Daoy (cell line): ENCODE data around the gene ZFX. TPM values are rescaled to one million over a fixed set of nuclear protein-coding genes. Genes with fewer than 3 reads are reported as not detected.

ENCODE experiments used
- DNase-seq: peaks from one replicate; pipeline ENCODE4 v3.0.0-alpha.2; 2015; ENCODE audit warnings: low read depth
- total RNA-seq: library from RNA; depleted of rRNA; stranded (reverse); fragments of >200 nt; shearing (Covaris generic); gene quantifications from 2 replicates; pipeline ENCODE4 v1.2.3, GENCODE V29; 2014

ZFX gene
- total RNA-seq, 1 experiment from 2014 or later, result 17.4 TPM

DNA sequence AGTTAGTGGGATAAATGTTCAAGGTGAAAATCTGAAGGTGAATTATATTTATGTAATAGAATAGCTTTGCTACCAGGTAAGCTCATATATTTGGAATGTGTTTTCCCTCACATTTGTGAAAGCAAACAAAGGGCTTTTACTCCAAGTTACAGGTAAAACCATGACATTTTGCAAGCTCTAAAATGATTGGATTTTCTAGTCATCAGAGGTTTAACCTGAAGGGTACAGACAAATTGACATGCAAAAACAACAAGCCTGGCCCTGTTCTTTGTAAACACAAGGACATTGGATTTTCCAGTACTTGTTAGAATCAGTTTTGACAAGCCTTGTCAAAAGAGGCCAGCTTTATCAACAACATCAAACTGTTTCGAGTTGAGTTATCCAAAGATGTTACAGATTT is 51.7 kb downstream of the ZFX start:
- DNase-seq, result no peak

DNA sequence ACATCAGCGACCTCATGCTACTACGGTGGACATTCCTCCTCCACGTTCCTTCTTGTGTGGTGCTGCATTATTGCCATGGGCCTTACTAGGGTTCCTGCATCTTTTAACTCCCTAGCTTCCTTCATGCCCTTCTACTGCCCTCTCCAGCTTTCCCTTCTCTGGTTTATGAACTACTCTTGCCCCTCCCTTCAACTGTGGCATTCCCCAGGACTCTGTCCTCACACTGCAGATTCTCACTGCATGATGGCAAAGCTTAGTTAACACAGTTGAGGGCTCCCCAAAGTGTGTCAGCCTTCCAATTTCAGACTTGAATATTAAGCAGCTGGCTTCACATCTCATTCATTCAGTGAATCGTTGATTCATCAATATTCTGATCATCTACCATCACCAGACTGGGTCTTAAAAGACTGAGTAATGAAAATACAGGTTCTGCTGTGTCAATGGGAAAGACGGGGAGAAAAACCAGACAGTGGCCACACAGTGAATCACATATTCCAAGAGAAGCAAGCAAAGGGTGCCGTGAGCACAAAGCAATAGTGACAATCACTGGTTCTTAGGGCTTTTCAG is 53.0 kb downstream of the ZFX start:
- DNase-seq, result no peak

DNA sequence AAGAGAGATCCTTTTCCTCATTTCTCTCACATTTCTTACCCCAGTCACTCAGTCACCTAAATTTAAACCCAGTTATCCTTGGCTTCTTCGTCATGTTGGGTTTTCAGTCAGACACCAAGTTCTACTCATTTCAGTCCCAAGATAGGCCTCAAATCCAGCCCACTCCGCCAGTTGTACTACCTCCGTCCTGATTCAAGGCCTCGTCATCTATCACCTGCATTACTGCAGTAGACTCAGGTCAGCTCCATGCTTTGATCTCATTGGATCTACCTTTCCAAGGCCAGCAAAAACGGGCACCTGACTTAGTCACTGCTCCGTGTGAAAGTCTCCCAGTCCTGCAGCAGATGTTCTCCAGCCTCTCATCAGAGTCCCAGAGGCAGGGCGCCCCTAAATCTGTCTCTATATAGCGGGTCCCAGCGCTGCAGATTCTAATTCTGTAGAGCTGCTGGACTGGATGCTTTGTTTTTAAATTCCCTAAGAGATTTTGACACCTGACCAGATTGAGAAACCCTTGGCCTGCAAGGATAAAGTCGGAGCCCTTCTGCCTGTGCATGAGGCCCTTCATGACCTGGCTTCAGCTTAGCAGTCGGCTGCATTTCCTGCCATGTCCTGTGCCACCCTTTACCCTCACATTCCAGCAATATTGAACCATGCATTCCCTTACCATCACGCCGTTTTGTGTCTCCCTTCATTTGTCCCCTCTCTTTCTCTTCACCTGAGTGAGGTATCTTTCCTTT is 53.7 kb downstream of the ZFX start:
- DNase-seq, result no peak

DNA sequence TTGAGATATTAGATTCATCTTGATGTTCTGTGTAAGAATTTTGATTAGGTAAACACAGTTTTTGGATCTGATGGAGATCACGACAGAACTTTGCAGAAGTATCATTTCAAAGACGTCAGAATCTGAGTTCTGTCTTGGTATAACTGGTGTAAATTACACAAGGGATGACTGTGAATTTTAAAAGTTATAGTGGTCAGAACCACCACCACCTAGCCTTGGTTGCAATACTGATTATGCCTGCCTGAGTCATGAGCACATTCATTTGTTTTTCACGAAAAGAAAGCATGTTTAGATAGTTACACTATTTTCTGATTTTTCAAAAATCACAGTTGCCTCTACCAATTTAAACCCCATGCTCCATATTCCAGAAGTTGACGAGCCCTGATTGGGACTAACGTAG is 54.8 kb downstream of the ZFX start:
- no peak for DNase-seq

DNA sequence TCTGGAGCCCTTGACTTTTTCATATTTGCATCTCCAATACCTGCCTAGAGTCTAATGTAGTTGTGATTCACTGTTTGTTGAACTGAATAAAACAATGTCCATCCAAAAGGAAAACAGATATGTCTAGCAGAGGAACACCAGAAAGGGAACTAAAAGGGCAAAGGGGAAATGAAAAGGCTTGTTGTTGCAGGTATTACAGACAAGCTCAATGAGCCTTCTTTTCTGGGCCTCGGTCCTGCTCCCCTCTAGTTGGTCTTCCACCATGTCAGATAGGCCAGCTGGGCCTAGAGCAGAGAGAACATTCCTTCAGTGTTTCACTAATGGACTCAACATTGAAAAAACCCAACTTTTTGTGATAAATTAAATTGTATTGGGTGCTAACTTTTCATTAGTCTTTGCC is 55.4 kb downstream of the ZFX start:
- no peak for DNase-seq

DNA sequence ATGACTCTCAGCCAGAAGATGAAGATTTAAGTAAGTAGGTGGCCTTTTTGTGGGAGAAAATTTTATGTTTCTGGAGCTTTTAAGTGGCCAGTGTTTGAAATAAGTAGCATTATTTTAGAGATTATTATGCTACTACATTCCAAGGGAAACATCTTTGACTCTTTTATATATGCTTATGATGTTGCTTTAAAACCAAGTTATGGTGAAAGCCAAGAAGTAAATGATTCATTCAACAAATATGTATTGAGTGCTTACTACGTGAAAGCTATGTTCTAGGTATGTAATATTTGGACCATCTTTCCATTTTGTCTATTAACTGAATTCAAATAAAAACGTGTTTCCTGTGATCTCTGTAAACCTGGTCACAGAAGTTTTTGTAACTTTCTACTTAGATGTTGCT is 58.3 kb downstream of the ZFX start:
- DNase-seq, result no peak

DNA sequence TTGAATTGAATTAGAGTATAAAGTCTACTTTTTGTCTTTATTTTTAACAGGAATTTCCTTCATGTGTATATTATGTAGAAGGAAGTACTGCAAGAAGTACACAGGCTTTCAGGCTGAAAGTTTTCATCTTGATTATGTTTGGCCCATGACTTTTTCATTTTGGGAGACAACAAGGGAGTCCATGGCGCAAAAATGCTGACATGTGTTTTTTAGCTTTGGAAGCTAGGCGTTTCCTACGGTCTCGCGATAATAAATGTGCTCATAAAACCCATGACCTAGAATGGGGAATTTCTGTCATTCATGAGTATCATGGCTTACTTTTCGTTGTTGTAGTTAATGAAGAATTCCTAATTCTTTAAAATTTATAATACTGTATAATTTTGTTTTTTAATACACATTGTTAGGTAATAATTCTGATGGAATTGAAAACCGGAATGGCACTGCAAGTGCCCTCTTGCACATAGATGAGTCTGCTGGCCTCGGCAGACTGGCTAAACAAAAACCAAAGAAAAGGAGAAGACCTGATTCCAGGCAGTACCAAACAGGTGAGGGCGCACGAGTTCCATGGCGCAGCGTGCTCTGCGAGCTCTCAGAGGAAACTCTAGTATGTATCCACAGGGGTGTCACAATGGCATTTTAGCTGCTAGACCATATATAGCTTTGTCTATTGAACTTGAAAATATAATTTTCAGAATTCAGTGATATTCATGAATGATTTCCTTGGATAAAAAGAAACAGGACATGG is 59.1 kb downstream of the ZFX start:
- no peak for DNase-seq

DNA sequence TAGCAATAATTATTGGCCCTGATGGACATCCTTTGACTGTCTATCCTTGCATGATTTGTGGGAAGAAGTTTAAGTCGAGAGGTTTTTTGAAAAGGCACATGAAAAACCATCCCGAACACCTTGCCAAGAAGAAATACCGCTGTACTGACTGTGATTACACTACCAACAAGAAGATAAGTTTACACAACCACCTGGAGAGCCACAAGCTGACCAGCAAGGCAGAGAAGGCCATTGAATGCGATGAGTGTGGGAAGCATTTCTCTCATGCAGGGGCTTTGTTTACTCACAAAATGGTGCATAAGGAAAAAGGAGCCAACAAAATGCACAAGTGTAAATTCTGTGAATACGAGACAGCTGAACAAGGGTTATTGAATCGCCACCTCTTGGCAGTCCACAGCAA is 60.7 kb downstream of the ZFX start:
- DNase-seq, result no peak

DNA sequence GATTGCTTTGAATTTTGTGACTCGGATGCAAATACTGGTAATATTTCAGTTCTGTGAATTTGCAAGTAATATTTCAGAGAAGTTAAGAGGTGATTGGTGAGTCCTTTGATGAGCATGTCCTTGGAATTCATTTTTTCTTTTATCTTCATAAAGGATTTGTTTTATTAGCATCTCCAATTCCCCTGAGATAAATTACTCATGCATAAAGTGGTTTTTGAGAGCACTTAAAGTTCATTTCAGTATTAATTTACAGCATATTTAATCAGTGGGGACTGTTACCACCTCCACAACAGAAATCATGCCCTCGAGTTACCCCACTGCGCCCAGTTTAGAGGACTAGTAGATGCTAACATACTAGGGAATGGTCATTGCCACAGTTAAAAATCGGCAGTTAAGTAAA is 65.0 kb downstream of the ZFX start:
- DNase-seq, result no peak

DNA sequence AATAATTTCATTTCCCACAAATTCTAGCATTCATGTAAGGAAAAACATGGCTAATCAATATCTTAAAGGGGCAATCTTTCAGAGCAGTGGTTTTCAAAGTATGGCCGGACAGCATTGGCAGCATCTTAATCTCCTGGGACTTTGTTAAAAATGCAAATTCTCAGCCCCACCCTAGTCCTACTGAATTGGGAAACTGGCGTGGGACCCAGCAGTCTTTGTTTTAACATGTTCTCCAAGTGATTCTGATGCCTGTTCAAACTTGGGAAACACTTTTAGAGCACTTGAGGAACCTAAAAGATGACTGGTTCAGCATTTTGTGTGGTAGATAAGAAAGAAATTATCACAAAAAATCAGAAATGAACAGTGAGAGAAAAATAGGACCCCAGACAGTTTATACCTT is 65.7 kb downstream of the ZFX start:
- DNase-seq, result no peak

DNA sequence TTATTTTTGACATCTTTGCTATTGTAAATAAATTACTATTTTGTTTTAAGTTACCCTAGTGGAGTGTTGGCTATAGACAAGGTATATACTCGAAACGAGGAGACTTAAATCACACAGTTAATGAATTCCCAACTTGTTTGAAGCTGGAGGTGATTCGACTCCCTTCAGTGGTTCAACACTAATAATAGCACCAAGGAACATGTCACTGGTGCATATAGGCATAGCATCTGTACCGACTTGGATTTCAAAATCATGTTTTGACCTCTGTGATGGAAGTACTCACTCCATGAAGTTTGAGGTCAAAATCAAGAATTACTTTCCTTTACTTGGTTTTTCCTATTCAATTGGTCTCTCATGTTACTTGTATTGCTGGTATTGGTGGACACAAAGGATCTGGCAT is 66.5 kb downstream of the ZFX start:
- DNase-seq, result no peak

DNA sequence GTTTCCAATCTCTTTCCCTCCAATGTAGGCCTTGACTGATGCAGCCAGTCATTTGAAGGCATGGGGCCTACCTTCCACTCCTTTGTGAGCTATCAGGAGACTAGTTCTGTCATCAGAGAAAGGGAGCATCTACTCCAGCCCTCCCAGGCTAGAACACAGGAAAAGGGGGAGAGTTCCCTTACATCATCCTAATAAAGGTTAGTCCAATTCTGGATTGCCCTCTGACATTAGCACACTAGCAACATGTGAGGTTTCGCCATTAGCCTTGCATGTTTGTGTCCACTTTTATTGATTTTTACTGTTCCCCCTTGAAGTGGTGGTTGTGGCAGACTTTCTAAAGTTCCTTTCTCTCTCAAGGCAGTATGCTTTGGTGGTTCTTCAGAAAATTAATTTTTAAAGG is 67.3 kb downstream of the ZFX start:
- no peak for DNase-seq

DNA sequence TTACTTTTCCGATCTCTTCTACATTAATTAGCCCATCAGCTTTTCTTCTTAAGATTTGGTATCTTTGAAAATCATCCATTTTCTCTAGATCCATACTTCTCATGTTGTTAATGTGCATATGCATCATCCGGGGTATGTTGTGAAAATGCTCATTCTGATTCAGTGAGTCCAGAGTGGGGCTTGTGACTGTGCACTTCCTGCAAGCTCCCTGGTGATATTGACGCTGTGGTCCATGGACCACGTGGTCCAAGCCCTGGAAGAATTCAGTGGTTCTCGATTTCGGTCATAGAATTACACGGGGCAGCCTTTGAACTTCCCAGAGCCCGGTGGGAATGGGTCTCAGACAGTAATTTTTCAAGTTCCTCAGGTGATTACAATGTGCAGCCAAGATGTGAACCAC is 69.8 kb downstream of the ZFX start:
- DNase-seq, result no peak

DNA sequence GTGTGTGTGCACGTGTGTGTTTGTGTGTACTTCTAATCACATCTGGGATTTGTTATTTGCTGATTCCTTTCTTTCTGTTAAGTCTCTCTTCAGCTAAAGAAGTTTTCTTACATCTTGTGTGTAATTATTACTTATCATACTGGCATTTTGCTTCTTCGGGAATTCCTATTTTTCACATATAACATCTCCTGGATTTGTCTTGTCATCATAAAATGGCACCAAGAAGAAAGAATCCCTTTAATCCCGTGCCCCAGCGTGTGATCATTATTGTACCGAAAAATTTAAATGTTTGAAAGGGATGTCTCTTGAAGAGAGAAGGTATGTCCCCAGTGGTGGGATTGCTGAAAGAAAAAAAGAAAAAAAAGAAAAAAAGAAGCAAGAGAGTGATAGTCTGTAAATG is 72.3 kb downstream of the ZFX start:
- DNase-seq, result no peak

DNA sequence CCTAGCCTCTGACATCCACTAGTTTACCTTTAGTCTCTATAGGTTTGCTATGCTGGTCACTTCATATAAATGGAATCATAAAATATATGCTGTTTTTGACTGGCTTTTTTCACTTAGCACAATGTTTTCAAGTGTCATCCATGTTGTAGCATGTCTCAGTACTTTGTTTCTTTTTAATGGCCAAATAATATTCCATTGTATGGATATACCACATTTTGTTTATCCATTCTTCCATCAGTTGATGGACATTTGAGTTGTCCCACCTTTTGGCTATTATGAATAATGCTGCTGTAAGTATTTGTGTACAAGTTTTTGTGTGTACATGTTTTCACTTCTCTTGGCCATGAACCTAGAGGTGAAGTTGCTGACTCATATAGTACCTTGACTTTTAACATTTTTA is 75.7 kb downstream of the ZFX start:
- no peak for DNase-seq

DNA sequence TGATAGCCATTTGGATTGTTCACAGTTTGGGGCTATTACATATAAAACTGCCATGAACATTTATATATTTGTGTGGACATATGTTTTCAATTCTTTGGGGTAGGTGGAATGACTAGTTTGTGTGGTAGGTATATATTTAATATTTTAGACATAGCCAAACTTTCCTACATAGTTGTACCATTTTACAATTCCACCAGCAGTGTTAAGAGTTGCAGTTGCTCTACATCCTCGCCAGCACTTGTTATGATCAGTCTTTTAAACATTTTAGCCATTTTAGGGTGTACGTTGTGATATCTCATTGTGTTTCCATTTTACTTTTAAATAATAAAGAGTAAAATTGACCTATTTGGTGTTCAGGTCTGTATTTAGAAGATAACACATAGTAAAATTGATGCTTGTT is 76.6 kb downstream of the ZFX start:
- DNase-seq, result no peak

DNA sequence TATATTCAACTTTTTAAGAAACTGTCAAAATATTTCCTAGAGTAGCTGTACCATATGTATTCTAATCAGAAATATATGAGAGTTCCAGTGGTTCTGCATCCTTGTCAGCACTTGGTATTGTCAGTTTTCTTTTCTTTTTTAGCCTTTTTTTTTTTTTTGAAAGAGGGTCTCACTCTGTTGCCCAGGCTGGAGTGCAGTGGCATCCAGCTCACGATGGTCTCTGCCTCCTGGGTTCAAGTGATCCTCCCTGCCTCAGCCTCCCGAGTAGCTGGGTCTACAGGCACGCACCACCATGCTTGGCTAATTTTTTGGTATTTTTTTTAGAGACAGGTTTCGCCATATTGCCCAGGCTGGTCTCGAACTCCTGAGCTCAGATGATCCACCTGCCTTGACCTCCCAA is 79.1 kb downstream of the ZFX start:
- no peak for DNase-seq

DNA sequence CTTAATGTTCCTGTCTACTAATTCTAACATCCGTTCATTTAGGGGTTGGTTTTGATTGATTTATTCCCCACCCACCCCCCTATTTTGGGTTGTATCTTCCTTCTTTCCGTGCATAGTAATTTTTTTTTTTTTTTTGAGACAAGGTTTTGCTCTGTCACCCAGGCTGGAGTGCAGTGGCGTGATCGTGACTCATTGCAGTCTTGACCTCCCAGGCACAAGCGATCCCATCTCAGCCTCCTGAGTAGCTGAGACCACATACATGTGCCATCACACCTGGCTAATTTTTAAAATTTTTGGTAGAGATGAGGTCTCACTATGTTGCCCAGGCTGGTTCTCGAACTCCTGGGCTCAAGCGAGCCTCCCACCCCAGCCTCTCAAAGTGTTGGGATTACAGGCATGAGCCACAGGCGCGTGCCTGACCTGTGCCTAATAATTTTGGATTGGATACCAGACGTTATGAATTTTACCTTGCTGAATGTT is 79.9 kb downstream of the ZFX start:
- peak; percentile 15 for DNase-seq

DNA sequence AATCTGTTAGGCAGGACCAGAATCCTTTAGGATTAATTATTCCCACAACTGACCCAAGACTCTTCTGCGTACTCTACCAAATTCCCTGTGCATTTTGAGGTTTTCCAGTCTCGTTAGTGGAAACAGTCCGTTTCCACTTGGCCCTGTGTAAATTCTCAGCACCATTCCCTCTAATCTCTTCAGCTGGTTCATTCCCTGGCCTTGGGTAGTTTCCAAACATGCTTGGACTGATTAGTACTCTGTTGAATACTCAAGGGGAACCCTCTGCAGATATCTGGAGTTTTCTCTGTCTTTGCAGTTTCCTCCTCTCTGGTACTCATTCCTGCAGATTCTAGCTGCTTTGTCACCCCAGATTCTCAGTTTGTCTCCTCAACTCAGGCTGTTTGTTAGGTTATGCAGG is 80.4 kb downstream of the ZFX start:
- DNase-seq, result no peak

DNA sequence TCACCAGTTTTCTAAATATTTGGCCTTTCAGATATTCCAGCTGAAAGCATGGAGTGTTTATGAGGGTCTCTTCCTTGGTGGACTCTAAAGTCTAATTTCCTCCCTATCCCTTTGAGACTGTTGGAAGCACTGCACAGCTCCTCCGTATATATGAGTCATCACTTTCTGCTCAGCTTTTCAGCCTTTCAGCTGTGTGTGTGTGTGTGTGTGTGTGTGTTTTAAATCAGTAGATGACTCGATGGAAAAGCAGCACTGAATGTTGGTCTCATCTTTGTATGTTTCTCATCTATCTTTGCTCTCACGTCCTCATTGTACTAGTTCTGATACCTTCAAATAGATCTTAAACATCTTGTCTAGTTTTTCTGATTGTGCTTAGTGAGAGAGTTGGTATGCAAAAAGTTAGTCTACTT is 81.6 kb downstream of the ZFX start:
- DNase-seq, result peak; percentile 35

DNA sequence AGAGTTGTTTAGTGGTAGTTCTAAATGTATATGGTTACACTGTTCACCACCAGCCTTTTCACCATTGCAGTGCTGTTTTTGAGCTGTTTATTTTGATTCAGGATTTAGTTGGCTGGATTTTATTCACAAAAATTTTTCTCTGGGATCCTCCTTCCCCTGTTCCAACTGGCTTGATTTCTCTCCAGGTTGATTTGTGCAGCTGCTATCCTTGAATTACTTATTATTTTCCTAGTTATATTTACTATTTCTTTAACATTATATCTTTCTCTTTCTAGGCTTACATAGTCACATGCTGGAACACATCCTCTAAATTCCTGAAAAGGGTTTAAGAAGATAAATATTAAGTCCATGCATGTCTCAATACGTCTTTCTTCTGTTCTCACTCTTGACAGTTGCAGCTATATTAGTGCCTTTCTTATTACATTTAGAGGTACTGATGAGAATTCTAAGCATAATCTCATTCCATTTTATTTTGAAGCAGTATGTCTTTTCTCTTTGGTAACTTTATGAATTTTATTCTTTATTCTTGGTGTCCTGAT is 82.2 kb downstream of the ZFX start:
- no peak for DNase-seq

DNA sequence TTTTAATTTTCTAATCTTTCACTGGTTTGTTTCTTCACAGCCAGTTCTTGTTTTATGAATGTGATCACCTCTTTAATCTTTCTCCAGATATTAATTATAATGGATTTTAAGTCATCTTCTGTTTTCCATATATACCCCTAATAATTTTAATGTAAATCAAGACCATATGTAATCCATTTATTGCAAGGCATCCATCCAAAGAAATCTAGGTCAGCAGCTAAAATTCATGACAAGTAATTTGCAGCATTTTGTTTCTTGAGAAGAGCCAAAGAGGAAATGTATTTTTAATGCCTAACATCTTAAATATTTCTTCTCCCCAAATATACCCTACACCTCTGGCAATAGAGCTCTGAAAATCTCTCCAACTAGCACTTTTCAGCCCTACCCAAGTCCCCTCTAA is 83.3 kb downstream of the ZFX start:
- DNase-seq, result no peak
